ENCODE measurements around the gene RNF220.

DNA sequence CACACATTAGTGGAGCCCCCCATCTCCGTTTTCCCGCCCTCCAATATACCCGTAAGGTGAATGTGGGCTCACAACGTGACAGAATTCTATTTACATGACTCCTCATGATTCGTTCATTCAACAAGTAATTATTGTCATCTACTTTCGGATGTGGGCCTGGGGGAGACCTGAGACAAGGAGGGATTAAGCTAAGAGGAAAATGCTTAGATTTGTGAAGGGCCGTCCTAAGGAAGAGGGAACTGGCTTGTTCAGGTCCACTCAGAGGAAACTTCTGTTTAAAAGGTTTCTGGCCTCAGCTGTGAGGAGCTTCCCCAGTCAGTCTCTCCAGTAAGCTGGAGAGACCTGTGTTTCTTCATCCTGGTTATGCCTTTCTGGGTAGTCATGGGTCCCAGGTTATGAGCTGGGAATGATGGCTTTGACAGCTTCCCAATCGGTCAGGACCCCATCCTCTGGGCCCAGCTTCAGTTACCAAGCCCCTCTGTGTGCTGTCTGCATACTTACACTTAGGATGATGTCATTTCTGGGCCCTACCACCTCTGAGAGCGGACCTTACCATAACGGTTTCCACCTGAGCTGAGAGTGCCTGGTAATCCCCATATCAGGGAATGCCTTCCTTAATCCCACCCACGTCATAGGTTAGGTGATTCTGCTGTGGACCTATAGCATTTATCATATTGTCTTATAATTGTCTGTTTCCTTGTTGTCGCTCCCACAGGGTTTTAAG, 49.3 kb upstream of the RNF220 start:
- TF ChIP-seq EZH2 (IDR thresholded peaks at IDR 0.05; ENCODE audit: insufficient read depth, low read length) (no peak), CTCF (IDR thresholded peaks at IDR 0.05; ENCODE audit: insufficient read depth, low read depth, low read length) (no peak)

Measured in astrocyte (in vitro differentiated cells and primary cell).